ENCODE measurements around the gene BUD31.

BUD31 gene

GRCh38 chr7:99437946-99438572 lies 29.3 kb downstream of the BUD31 start:
- no peak for DNase-seq

GRCh38 chr7:99438573-99439480 lies 30.1 kb downstream of the BUD31 start, which contains the start of the genes CPSF4 and PTCD1:
Gene CPSF4, plus strand, starts transcription at chr7:99438943. Its CDS starts 140 bp downstream, at chr7:99439083.
Gene PTCD1, minus strand, starts transcription at chr7:99438798. Its CDS starts 3,556 bp downstream, at chr7:99435242.
- DNase-seq = peak; percentile 78

GRCh38 chr7:99440195-99440594 lies 31.4 kb downstream of the BUD31 start:
- DNase-seq = no peak

- DNase-seq = no peak
Measured at GRCh38 chr7:99446096-99446495, 37.3 kb downstream of the BUD31 start.

GRCh38 chr7:99447943-99448342 lies 39.2 kb downstream of the BUD31 start:
- DNase-seq = no peak

GRCh38 chr7:99448855-99449254 lies 40.1 kb downstream of the BUD31 start:
- DNase-seq = no peak

- DNase-seq = no peak
Measured at GRCh38 chr7:99449326-99449725, 40.6 kb downstream of the BUD31 start.

- DNase-seq = no peak
Measured at GRCh38 chr7:99451936-99452335, 43.2 kb downstream of the BUD31 start.

- no peak for DNase-seq
Measured at GRCh38 chr7:99452541-99452940, 43.8 kb downstream of the BUD31 start.

- DNase-seq = no peak
Measured at GRCh38 chr7:99453105-99453504, 44.3 kb downstream of the BUD31 start.

- DNase-seq = no peak
Measured at GRCh38 chr7:99455874-99456273, 47.1 kb downstream of the BUD31 start.

GRCh38 chr7:99456288-99456687 lies 47.5 kb downstream of the BUD31 start:
- no peak for DNase-seq

GRCh38 chr7:99457050-99457649 lies 48.4 kb downstream of the BUD31 start:
- DNase-seq = no peak

GRCh38 chr7:99457650-99458493 lies 49.1 kb downstream of the BUD31 start:
- DNase-seq = no peak

- DNase-seq = no peak
Measured at GRCh38 chr7:99459087-99459486, 50.3 kb downstream of the BUD31 start.

GRCh38 chr7:99460651-99461050 lies 51.9 kb downstream of the BUD31 start:
- no peak for DNase-seq

- no peak for DNase-seq
Measured at GRCh38 chr7:99461221-99461620, 52.5 kb downstream of the BUD31 start.

GRCh38 chr7:99465421-99465768 lies 56.6 kb downstream of the BUD31 start:
- no peak for DNase-seq

GRCh38 chr7:99468336-99468918 lies 59.7 kb downstream of the BUD31 start:
- no peak for DNase-seq
